Measurements from ENCODE around the gene MAPK9. TPM values are rescaled to one million over a fixed set of nuclear protein-coding genes. Genes with fewer than 3 reads are reported as not detected.

Gene MAPK9
- total RNA-seq, 4 donors from 2014 or later, result 25.5 to 42.3 (median 36.5) TPM

DNA sequence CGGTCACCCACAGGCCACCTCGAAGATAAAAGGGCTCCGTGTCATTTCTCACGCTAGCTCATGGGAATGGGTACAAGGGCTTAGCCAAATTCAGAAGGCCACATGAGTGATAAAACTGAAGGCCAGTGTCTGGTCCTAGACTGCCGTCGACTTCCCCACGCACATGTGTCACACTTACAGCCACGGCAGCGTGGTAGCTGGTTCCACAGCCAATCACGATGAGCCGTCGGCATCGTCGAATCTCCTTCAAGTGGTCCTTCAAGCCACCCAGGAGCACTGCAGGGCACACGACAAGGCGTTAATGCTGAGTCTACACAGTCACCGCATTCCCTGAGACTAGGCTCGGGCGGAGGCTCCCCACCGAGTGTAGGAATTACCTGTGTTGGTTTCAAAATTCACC lies 24.7 kb upstream of the MAPK9 start:
- Histone ChIP-seq H3K27ac (no peak overlapping the region), H3K36me3 (no peaks in the 10 kb centered on the region), H3K27me3 (no peaks in the 10 kb centered on the region), H3K4me1 (no peaks in the 10 kb centered on the region), H3K9me3 (no peaks in the 10 kb centered on the region), H3K4me3 (no peak overlapping the region)
- no peak for DNase-seq
- in situ Hi-C loops (cut with MboI; ENCODE audit: low pct_ligation_motif_present in 1 of 4, low pct_unique_long_range_greater_than_20kb in 1 of 4, low sequenced_read_pairs in 3 of 4) (no loop called here), intact Hi-C loops (cut with DNase I; ENCODE audit: low total_unique reads) (no loop called here)
- WGBS, 2 donors (ENCODE audit: low coverage in 1 of 2), result 94% methylated on average over 20 of the region's 20 CpGs; no CpG with 5 or more reads in 1 of the 2 donors
- TF ChIP-seq CTCF (IDR thresholded peaks at IDR 0.05), result no peak
- TF ChIP-seq EP300 (IDR thresholded peaks at IDR 0.05; ENCODE audit: low read depth), result no peak
- TF ChIP-seq POLR2A (IDR thresholded peaks at IDR 0.05), result no peak
- TF ChIP-seq POLR2AphosphoS5 (IDR thresholded peaks at IDR 0.05), result no peak

- TF ChIP-seq POLR2AphosphoS5 (IDR thresholded peaks at IDR 0.05), result no peak
- TF ChIP-seq CTCF (IDR thresholded peaks at IDR 0.05), result peak; percentile 89 to 96 (median 91)
- in situ Hi-C loops (cut with MboI; ENCODE audit: low pct_ligation_motif_present in 1 of 4, low pct_unique_long_range_greater_than_20kb in 1 of 4, low sequenced_read_pairs in 3 of 4), result no loop called here
- H3K4me1 ChIP-seq, result no peaks in the 10 kb centered on the region
- no peak overlapping the region for H3K4me3 ChIP-seq
- WGBS, 2 donors (ENCODE audit: low coverage in 1 of 2), result 60% methylated on average over 4 to 9 of the region's 9 CpGs
- no peaks in the 10 kb centered on the region for H3K36me3 ChIP-seq
- no peaks in the 10 kb centered on the region for H3K27me3 ChIP-seq
- H3K27ac ChIP-seq, result no peak overlapping the region
- intact Hi-C loops (cut with DNase I; ENCODE audit: low total_unique reads), result no loop called here
- peak; percentile 73 for DNase-seq
- no peaks in the 10 kb centered on the region for H3K9me3 ChIP-seq
Observed at GRCh38 chr5:180315762-180316212, 23.9 kb upstream of the MAPK9 start.

- WGBS, 2 donors (ENCODE audit: low coverage in 1 of 2), result 88 to 92% methylated on average over 31 to 49 of the region's 50 CpGs
- H3K9me3 ChIP-seq, result no peaks in the 10 kb centered on the region
- intact Hi-C loops (cut with DNase I; ENCODE audit: low total_unique reads), result no loop called here
- peak overlapping the region in 1 of 4 donors; percentile 29 for H3K4me3 ChIP-seq
- in situ Hi-C loops (cut with MboI; ENCODE audit: low pct_ligation_motif_present in 1 of 4, low pct_unique_long_range_greater_than_20kb in 1 of 4, low sequenced_read_pairs in 3 of 4), result no loop called here
- H3K36me3 ChIP-seq, result no peaks in the 10 kb centered on the region
- H3K27ac ChIP-seq, result peak overlapping the region in 1 of 4 donors; percentile 55
- no peaks in the 10 kb centered on the region for H3K27me3 ChIP-seq
- no peak for DNase-seq
- H3K4me1 ChIP-seq, result no peaks in the 10 kb centered on the region
- TF ChIP-seq EP300 (IDR thresholded peaks at IDR 0.05; ENCODE audit: low read depth) (no peak), POLR2A (IDR thresholded peaks at IDR 0.05) (no peak), POLR2AphosphoS5 (IDR thresholded peaks at IDR 0.05) (no peak), CTCF (IDR thresholded peaks at IDR 0.05) (no peak)
Observed at GRCh38 chr5:180313677-180314505, 22.0 kb upstream of the MAPK9 start.

DNA sequence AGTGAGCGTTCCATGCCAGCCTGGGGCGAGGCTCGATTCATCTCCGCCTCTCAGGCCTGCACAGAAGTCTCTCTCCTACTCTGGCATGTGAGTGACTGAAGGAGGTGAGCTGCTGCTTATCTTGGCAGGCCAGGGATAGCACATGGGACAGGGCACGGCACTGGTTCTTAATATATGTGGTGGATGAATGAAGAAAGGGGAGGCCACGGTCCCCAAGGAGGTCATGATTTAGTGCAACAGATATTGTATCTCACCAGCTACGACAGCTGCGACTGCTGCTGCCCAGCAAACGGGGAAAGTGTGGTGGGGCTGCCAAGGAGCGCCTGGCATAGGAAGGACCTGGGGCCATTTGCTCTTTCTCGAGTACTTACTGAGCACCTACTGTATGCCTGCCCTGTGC lies 19.3 kb upstream of the MAPK9 start:
- H3K27ac ChIP-seq, result no peak overlapping the region
- no peak for DNase-seq
- in situ Hi-C loops (cut with MboI; ENCODE audit: low pct_ligation_motif_present in 1 of 4, low pct_unique_long_range_greater_than_20kb in 1 of 4, low sequenced_read_pairs in 3 of 4) (no loop called here), intact Hi-C loops (cut with DNase I; ENCODE audit: low total_unique reads) (no loop called here)
- TF ChIP-seq POLR2AphosphoS5 (IDR thresholded peaks at IDR 0.05) (no peak), CTCF (IDR thresholded peaks at IDR 0.05) (no peak), POLR2A (IDR thresholded peaks at IDR 0.05) (no peak), EP300 (IDR thresholded peaks at IDR 0.05; ENCODE audit: low read depth) (no peak)
- no peak overlapping the region for H3K4me3 ChIP-seq
- WGBS, 2 donors (ENCODE audit: low coverage in 1 of 2), result 86% methylated on average over 11 of the region's 11 CpGs; no CpG with 5 or more reads in 1 of the 2 donors
- no peaks in the 10 kb centered on the region for H3K9me3 ChIP-seq
- no peaks in the 10 kb centered on the region for H3K27me3 ChIP-seq
- no peaks in the 10 kb centered on the region for H3K36me3 ChIP-seq
- H3K4me1 ChIP-seq, result no peaks in the 10 kb centered on the region

All from transverse colon (tissue), 4 donors.